ENCODE data around the gene ANKRD18A.

GRCh38 chr9:38641142-38641541 lies 20.7 kb upstream of the ANKRD18A start:
- TF ChIP-seq, protein P1, sequence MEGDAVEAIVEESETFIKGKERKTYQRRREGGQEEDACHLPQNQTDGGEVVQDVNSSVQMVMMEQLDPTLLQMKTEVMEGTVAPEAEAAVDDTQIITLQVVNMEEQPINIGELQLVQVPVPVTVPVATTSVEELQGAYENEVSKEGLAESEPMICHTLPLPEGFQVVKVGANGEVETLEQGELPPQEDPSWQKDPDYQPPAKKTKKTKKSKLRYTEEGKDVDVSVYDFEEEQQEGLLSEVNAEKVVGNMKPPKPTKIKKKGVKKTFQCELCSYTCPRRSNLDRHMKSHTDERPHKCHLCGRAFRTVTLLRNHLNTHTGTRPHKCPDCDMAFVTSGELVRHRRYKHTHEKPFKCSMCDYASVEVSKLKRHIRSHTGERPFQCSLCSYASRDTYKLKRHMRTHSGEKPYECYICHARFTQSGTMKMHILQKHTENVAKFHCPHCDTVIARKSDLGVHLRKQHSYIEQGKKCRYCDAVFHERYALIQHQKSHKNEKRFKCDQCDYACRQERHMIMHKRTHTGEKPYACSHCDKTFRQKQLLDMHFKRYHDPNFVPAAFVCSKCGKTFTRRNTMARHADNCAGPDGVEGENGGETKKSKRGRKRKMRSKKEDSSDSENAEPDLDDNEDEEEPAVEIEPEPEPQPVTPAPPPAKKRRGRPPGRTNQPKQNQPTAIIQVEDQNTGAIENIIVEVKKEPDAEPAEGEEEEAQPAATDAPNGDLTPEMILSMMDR (IDR thresholded peaks at IDR 0.05; ENCODE audit: low read depth, low read length, missing input control), result no peak
- TF ChIP-seq, protein P2, sequence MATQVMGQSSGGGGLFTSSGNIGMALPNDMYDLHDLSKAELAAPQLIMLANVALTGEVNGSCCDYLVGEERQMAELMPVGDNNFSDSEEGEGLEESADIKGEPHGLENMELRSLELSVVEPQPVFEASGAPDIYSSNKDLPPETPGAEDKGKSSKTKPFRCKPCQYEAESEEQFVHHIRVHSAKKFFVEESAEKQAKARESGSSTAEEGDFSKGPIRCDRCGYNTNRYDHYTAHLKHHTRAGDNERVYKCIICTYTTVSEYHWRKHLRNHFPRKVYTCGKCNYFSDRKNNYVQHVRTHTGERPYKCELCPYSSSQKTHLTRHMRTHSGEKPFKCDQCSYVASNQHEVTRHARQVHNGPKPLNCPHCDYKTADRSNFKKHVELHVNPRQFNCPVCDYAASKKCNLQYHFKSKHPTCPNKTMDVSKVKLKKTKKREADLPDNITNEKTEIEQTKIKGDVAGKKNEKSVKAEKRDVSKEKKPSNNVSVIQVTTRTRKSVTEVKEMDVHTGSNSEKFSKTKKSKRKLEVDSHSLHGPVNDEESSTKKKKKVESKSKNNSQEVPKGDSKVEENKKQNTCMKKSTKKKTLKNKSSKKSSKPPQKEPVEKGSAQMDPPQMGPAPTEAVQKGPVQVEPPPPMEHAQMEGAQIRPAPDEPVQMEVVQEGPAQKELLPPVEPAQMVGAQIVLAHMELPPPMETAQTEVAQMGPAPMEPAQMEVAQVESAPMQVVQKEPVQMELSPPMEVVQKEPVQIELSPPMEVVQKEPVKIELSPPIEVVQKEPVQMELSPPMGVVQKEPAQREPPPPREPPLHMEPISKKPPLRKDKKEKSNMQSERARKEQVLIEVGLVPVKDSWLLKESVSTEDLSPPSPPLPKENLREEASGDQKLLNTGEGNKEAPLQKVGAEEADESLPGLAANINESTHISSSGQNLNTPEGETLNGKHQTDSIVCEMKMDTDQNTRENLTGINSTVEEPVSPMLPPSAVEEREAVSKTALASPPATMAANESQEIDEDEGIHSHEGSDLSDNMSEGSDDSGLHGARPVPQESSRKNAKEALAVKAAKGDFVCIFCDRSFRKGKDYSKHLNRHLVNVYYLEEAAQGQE (IDR thresholded peaks at IDR 0.05), result no peak
- TF ChIP-seq EGR1 (IDR thresholded peaks at IDR 0.05; ENCODE audit: low read depth in 2 of 2) (no peak), GABPA (IDR thresholded peaks at IDR 0.05 in 1 of 2, conservative IDR thresholded peaks at IDR 0.05 in 1 of 2) (no peak), TAF1 (conservative IDR thresholded peaks at IDR 0.05) (no peak), YY1 (IDR thresholded peaks at IDR 0.05) (no peak), RAD21 (IDR thresholded peaks at IDR 0.05) (no peak)
